IPS-18a (cell line): ENCODE measurements around the gene NSUN6.
"Not testable (repeated sequence)": the region's sequence is repeated elsewhere in the genome, so short reads cannot be mapped to it uniquely, and the experiment has no call there.

Source experiments
- H3K27ac ChIP-seq: one replicate; pipeline ENCODE4 v1.5.1; 2013; ENCODE audit warnings: low read length
- H3K27me3 ChIP-seq: one replicate; pipeline ENCODE4 v1.6.1; 2013; ENCODE audit warnings: mild to moderate bottlenecking, low read length; ENCODE audit not compliant: control insufficient read depth, insufficient read depth
- H3K36me3 ChIP-seq: one replicate; pipeline ENCODE4 v1.6.1; 2013; ENCODE audit warnings: low read depth, low read length; ENCODE audit not compliant: control insufficient read depth
- H3K4me1 ChIP-seq: one replicate; pipeline ENCODE4 v1.6.1; 2013; ENCODE audit warnings: low read depth, low read length; ENCODE audit not compliant: control insufficient read depth
- H3K4me3 ChIP-seq: one replicate; pipeline ENCODE4 v1.5.1; 2013; ENCODE audit warnings: low read length
- H3K9ac ChIP-seq: one replicate; pipeline ENCODE4 v1.6.1; 2013; ENCODE audit warnings: mild to moderate bottlenecking, low read length, moderate library complexity
- H3K9me3 ChIP-seq: one replicate; pipeline ENCODE4 v1.6.1; 2013; ENCODE audit warnings: low read depth, low read length; ENCODE audit not compliant: control insufficient read depth

NSUN6 gene

GRCh38 chr10:18571780-18572179, 79.6 kb downstream of the NSUN6 start:
- no peaks in the 10 kb centered on the region for H3K4me1 ChIP-seq
- H3K27ac ChIP-seq: no peak overlapping the region
- H3K9ac ChIP-seq: no peak overlapping the region
- no peaks in the 10 kb centered on the region for H3K36me3 ChIP-seq
- H3K4me3 ChIP-seq: no peak overlapping the region
- no peaks in the 10 kb centered on the region for H3K27me3 ChIP-seq
- H3K9me3 ChIP-seq: peaks cover 35% of the 10 kb centered on the region

- H3K27ac ChIP-seq: no peak overlapping the region
- no peaks in the 10 kb centered on the region for H3K4me1 ChIP-seq
- H3K4me3 ChIP-seq: no peak overlapping the region
- H3K9me3 ChIP-seq: peaks cover 39% of the 10 kb centered on the region
- no peaks in the 10 kb centered on the region for H3K27me3 ChIP-seq
- no peak overlapping the region for H3K9ac ChIP-seq
- no peaks in the 10 kb centered on the region for H3K36me3 ChIP-seq
These were observed 80.3 kb downstream of the NSUN6 start for GRCh38 chr10:18571076-18571475.

- not testable (repeated sequence) for H3K9ac ChIP-seq, H3K4me3 ChIP-seq, H3K36me3 ChIP-seq, H3K27ac ChIP-seq, H3K27me3 ChIP-seq, H3K4me1 ChIP-seq
- H3K9me3 ChIP-seq: peaks cover 39% of the 10 kb centered on the region
These were observed 81.0 kb downstream of the NSUN6 start for GRCh38 chr10:18570386-18570785.

DNA sequence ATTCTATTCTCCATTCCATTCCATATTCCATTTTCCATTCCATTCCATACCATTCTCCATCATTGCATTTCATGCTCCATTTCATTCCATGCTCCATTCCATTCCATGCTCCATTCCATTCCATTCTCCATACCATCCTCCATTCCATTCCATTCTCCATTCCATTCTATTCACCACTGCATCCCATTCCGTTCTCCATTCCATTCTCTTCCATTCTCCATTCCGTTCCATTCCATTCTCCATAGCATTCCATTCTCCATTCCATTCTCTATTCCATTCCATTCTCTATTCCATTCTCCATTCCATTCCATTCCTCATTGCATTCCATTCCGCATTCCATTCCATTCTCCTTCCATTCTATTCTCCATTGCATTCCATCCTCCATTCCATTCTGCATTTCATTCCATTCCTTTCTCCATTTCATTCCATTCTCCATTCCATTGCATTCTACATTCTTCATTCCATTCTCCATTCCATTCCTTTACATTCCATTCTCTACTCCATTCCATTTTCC, 84.0 kb downstream of the NSUN6 start:
- H3K27ac ChIP-seq: no peak overlapping the region
- H3K36me3 ChIP-seq: no peaks in the 10 kb centered on the region
- H3K4me3 ChIP-seq: no peak overlapping the region
- no peaks in the 10 kb centered on the region for H3K27me3 ChIP-seq
- H3K9me3 ChIP-seq: peaks cover 42% of the 10 kb centered on the region
- no peaks in the 10 kb centered on the region for H3K4me1 ChIP-seq
- no peak overlapping the region for H3K9ac ChIP-seq

- no peaks in the 10 kb centered on the region for H3K4me1 ChIP-seq
- no peak overlapping the region for H3K9ac ChIP-seq
- no peak overlapping the region for H3K4me3 ChIP-seq
- H3K36me3 ChIP-seq: no peaks in the 10 kb centered on the region
- H3K27me3 ChIP-seq: no peaks in the 10 kb centered on the region
- H3K27ac ChIP-seq: no peak overlapping the region
- peaks cover 38% of the 10 kb centered on the region for H3K9me3 ChIP-seq
These were observed 85.2 kb downstream of the NSUN6 start for GRCh38 chr10:18566177-18566576.

GRCh38 chr10:18565006-18565405, 86.4 kb downstream of the NSUN6 start:
- H3K27me3 ChIP-seq: no peaks in the 10 kb centered on the region
- peaks cover 3% of the 10 kb centered on the region for H3K36me3 ChIP-seq
- no peaks in the 10 kb centered on the region for H3K4me1 ChIP-seq
- H3K9ac ChIP-seq: no peak overlapping the region
- no peak overlapping the region for H3K27ac ChIP-seq
- no peak overlapping the region for H3K4me3 ChIP-seq
- peaks cover 38% of the 10 kb centered on the region for H3K9me3 ChIP-seq

- Histone ChIP-seq H3K9ac (no peak overlapping the region), H3K4me3 (no peak overlapping the region), H3K4me1 (no peaks in the 10 kb centered on the region), H3K27me3 (no peaks in the 10 kb centered on the region), H3K36me3 (peaks cover 3% of the 10 kb centered on the region), H3K27ac (no peak overlapping the region), H3K9me3 (peaks cover 42% of the 10 kb centered on the region)
These were observed 88.2 kb downstream of the NSUN6 start for GRCh38 chr10:18563003-18563726.

- no peaks in the 10 kb centered on the region for H3K4me1 ChIP-seq
- peaks cover 48% of the 10 kb centered on the region for H3K9me3 ChIP-seq
- H3K9ac ChIP-seq: no peak overlapping the region
- H3K27me3 ChIP-seq: no peaks in the 10 kb centered on the region
- no peak overlapping the region for H3K27ac ChIP-seq
- H3K36me3 ChIP-seq: peaks cover 3% of the 10 kb centered on the region
- H3K4me3 ChIP-seq: no peak overlapping the region
These were observed 89.4 kb downstream of the NSUN6 start for GRCh38 chr10:18561861-18562551.

- Histone ChIP-seq H3K27me3 (no peaks in the 10 kb centered on the region), H3K36me3 (peaks cover 3% of the 10 kb centered on the region), H3K9ac (no peak overlapping the region), H3K4me3 (no peak overlapping the region), H3K27ac (no peak overlapping the region), H3K9me3 (peaks cover 55% of the 10 kb centered on the region), H3K4me1 (no peaks in the 10 kb centered on the region)
These were observed 93.4 kb downstream of the NSUN6 start for GRCh38 chr10:18557960-18558359.

DNA sequence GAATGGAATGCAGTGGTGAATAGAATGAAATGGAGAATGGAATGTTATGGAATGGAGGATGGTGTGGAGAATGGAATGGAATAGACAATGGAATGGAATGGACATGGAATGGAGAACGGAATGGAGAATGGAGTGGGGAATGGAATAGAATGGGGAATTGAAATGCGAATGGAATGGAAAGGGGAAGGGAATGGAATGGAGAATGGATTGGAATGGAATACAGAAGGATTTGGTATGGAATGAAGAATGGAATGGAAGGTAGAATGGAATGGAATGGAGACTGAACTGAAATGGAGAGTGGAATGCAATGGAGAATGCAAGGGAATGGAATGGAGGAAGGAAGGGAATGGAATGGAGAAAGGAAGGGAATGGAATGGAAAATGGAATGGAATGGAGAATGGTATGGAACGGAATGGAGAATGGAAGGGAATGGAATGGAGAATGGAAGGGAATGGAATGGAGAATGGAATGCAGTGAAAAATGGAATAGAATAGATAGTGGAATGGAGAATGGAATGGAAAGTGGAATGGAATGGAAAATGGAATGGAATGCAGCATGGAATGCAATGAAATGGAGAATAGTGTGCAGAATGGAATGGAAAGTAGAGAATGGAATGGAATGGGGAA, 94.8 kb downstream of the NSUN6 start:
- no peaks in the 10 kb centered on the region for H3K4me1 ChIP-seq
- no peak overlapping the region for H3K27ac ChIP-seq
- H3K36me3 ChIP-seq: peaks cover 3% of the 10 kb centered on the region
- no peak overlapping the region for H3K9ac ChIP-seq
- peaks cover 50% of the 10 kb centered on the region for H3K9me3 ChIP-seq
- no peaks in the 10 kb centered on the region for H3K27me3 ChIP-seq
- no peak overlapping the region for H3K4me3 ChIP-seq

GRCh38 chr10:18554479-18554878, 96.9 kb downstream of the NSUN6 start:
- H3K9me3 ChIP-seq: peaks cover 40% of the 10 kb centered on the region
- H3K36me3 ChIP-seq: no peaks in the 10 kb centered on the region

More at GRCh38 chr10:18554479-18554878, 96.9 kb downstream of the NSUN6 start:
- H3K4me3 ChIP-seq: no peak overlapping the region
- H3K4me1 ChIP-seq: no peaks in the 10 kb centered on the region
- H3K27me3 ChIP-seq: no peaks in the 10 kb centered on the region
- H3K9ac ChIP-seq: no peak overlapping the region
- H3K27ac ChIP-seq: no peak overlapping the region
